Endothelial cell of umbilical vein (primary cell): ENCODE measurements around the gene ANKH. TPM values are rescaled to one million over a fixed set of nuclear protein-coding genes. Genes with fewer than 3 reads are reported as not detected.

Experiments
- BruUV-seq: library from RNA; stranded (reverse); fragments of 400-500 nt; replicated peaks from 2 replicates; lab custom pipeline; 2021; lab: Mats Ljungman, UMichigan
- CTCF ChIA-PET: fragments of 300-600, 350-600 bp; sonication (Branson Sonifier 250); formaldehyde crosslinking; loops from one replicate; lab custom pipeline; 2021; ENCODE audit warnings: antibody characterized with exemption, inconsistent platforms; lab: Charles Lee
- POLR2A ChIA-PET: fragments of 300-600, 350-600 bp; sonication (Branson Sonifier 250); formaldehyde crosslinking; loops from one replicate; lab custom pipeline; 2021; ENCODE audit warnings: antibody characterized with exemption, inconsistent platforms; lab: Charles Lee
- DNase-seq: peaks from one replicate; pipeline ENCODE4 v3.0.0-alpha.2; 2011; ENCODE audit warnings: low read depth, low spot score
- FAIRE-seq: peaks from 2 replicates; lab custom pipeline; 2011; peaks lifted over from hg19 to GRCh38; lab: Jason Lieb, UNC
- H2AFZ ChIP-seq: 2 replicates; pipeline ENCODE4 v1.6.0; 2012; ENCODE audit warnings: low read depth, low read length, control low read depth, inconsistent platforms
- H3K27ac ChIP-seq: 2 replicates; pipeline ENCODE4 v1.5.1; 2011; ENCODE audit warnings: low read depth, mild to moderate bottlenecking, control low read depth, low read length, moderate library complexity; ENCODE audit not compliant: insufficient read depth
- H3K27me3 ChIP-seq, 2 experiments: 2 replicates each; pipeline versions ENCODE4 v1.6.0 to v1.6.1; 2011; ENCODE audit warnings: low read length in 2 of 2, mixed read lengths in 1 of 2; ENCODE audit not compliant: control insufficient read depth in 2 of 2, insufficient read depth in 2 of 2
- H3K36me3 ChIP-seq, 2 experiments: 2 replicates in 1 of 2; 3 replicates in 1 of 2; pipeline ENCODE4 v1.5.1; 2011; ENCODE audit warnings: low read length in 2 of 2, mild to moderate bottlenecking in 1 of 2, moderate library complexity in 1 of 2; ENCODE audit not compliant: control insufficient read depth in 2 of 2, insufficient read depth in 2 of 2; ENCODE audit errors: extremely low read depth in 1 of 2
- H3K4me1 ChIP-seq: 3 replicates; pipeline ENCODE4 v1.5.1; 2011; ENCODE audit warnings: mild to moderate bottlenecking, low read length; ENCODE audit not compliant: control insufficient read depth, insufficient read depth; ENCODE audit errors: extremely low read depth
- H3K4me2 ChIP-seq: 2 replicates; pipeline ENCODE4 v1.6.1; 2011; ENCODE audit warnings: low read length, control low read depth, mixed read lengths; ENCODE audit not compliant: insufficient read depth
- H3K4me3 ChIP-seq, 3 experiments: fragments of 200-600 bp in 1 of 3; sonication (generic), shearing (Covaris generic) in 1 of 3; replicated peaks in 1 of 3; 2 replicates each; pipeline ENCODE4 v1.5.1; 2011 to 2016; ENCODE audit warnings: control low read depth in 3 of 3, low read length in 3 of 3, mild to moderate bottlenecking in 2 of 3, inconsistent platforms in 1 of 3, low read depth in 1 of 3, moderate library complexity in 1 of 3; ENCODE audit not compliant: insufficient read depth in 1 of 3
- H3K79me2 ChIP-seq: 2 replicates; pipeline ENCODE4 v1.6.0; 2012; ENCODE audit warnings: low read length, inconsistent platforms; ENCODE audit not compliant: control insufficient read depth, insufficient read depth
- H3K9ac ChIP-seq: replicated peaks from 2 replicates; pipeline ENCODE3; 2011; ENCODE audit warnings: low read length, control low read depth; ENCODE audit not compliant: insufficient read depth; ENCODE audit errors: extremely low read depth
- H3K9me1 ChIP-seq: replicated peaks from 3 replicates; pipeline ENCODE4 v1.6.0; 2011; ENCODE audit warnings: mild to moderate bottlenecking, low read length; ENCODE audit not compliant: control insufficient read depth, insufficient read depth; ENCODE audit errors: extremely low read depth
- H3K9me3 ChIP-seq: replicated peaks from 2 replicates; pipeline ENCODE4 v1.5.1; 2012; ENCODE audit warnings: low read length, inconsistent platforms; ENCODE audit not compliant: control insufficient read depth, insufficient read depth
- H4K20me1 ChIP-seq: replicated peaks from 2 replicates; pipeline ENCODE3; 2011; ENCODE audit warnings: mild to moderate bottlenecking, low read length; ENCODE audit not compliant: control insufficient read depth, insufficient read depth; ENCODE audit errors: extremely low read depth
- EZH2 ChIP-seq: IDR thresholded peaks from 2 replicates; pipeline ENCODE4 v1.6.1; 2012; ENCODE audit warnings: borderline replicate concordance, low read depth, mild to moderate bottlenecking, moderate library complexity, low read length, inconsistent platforms; ENCODE audit not compliant: severe bottlenecking
- FOS ChIP-seq: IDR thresholded peaks from 2 replicates; pipeline ENCODE4 v1.6.1; 2011; ENCODE audit warnings: mild to moderate bottlenecking, low read length, moderate library complexity, borderline replicate concordance; ENCODE audit not compliant: insufficient read depth
- GATA2 ChIP-seq: IDR thresholded peaks from 2 replicates; pipeline ENCODE4 v1.7.0; 2011; ENCODE audit warnings: low read depth, mild to moderate bottlenecking, moderate library complexity, mixed read lengths, low read length; ENCODE audit not compliant: insufficient read length, insufficient read depth
- JUN ChIP-seq: IDR thresholded peaks from 2 replicates; pipeline ENCODE4 v1.6.1; 2011; ENCODE audit warnings: borderline replicate concordance, low read depth; ENCODE audit not compliant: insufficient read length, insufficient read depth
- MYC ChIP-seq: IDR thresholded peaks from one replicate; pipeline ENCODE4 v1.6.1; 2011; ENCODE audit warnings: mild to moderate bottlenecking, low read depth, low read length
- POLR2A ChIP-seq: IDR thresholded peaks from 2 replicates; pipeline ENCODE4 v1.6.1; 2012; ENCODE audit warnings: low read depth, mild to moderate bottlenecking, control low read depth, low read length
- POLR2AphosphoS5 ChIP-seq: IDR thresholded peaks from 2 replicates; pipeline ENCODE4 v1.6.1; 2012; ENCODE audit warnings: low read depth, mild to moderate bottlenecking, control low read depth, low read length, moderate library complexity; ENCODE audit not compliant: insufficient read depth
- dilution Hi-C: fragments of 300-500 bp; cut with MboI; formaldehyde crosslinking; loops from one replicate; pipeline ENCODE4 v1.15.0; 2019; ENCODE audit warnings: low sequenced_read_pairs; ENCODE audit not compliant: extremely low pct_ligation_motif_present
- intact Hi-C: fragments of 100-400 bp; cut with micrococcal nuclease; formaldehyde crosslinking; loops from one replicate; pipeline ENCODE4 v1.10.0; 2022
- polyA plus RNA-seq, 4 experiments: library from polyadenylated mRNA; depleted of rRNA in 3 of 4; stranded (reverse) in 3 of 4; unstranded in 1 of 4; fragments of >200 nt; gene quantifications; 2 replicates each; pipeline versions ENCODE4 v1.2.1 to v1.2.3, GENCODE V29; 2011 to 2012; ENCODE audit warnings: missing spikeins in 1 of 4
- total RNA-seq: library from RNA; stranded (reverse); gene quantifications from 2 replicates; pipeline ENCODE4 v1.2.3, GENCODE V29; 2021
- TF ChIP-seq, protein P1 (sequence below), 2 donors: IDR thresholded peaks; 1 replicate in 1 of 2; 2 replicates in 1 of 2; pipeline ENCODE4 v1.5.1; 2011; ENCODE audit warnings: low read length in 2 of 2, mild to moderate bottlenecking in 2 of 2, moderate library complexity in 2 of 2, control low read depth in 1 of 2, inconsistent platforms in 1 of 2, low read depth in 1 of 2; ENCODE audit not compliant: insufficient read depth in 1 of 2; ENCODE audit errors: extremely low read depth in 1 of 2
- TF ChIP-seq, protein P2 (sequence below): IDR thresholded peaks from 2 replicates; pipeline ENCODE4 v1.6.1; 2011; ENCODE audit not compliant: insufficient read depth, insufficient read length

Gene ANKH
- total and polyA plus RNA-seq, 2 donors (not counting 3 experiments of a cell fraction or from before 2014, with no cell fraction given): 12.7 to 31.4 TPM

DNA sequence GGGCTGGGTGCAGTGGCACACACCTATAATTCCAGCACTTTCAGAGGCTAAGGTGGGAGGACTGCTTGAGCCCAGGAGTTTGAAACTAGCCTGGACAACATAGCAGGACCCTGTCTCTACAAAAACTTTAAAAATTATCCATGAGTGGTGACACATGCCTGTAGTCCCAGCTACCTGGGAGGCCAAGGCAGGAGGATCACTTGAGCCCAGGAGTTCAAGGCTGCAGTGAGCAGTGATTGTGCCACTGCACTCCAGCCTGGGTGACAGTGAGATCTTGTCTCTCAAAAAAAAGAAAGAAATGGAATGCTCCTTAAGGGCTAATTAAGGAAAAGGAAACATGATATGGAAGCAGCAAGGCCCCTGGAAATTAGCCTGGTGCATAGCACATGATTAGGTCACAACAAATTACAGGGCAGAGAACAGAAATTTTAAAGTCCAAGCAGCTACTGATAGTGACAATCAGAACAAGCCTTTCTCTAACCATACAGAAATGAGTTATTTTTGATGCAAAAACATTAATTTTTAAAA lies 19.5 kb downstream of the ANKH start:
- Histone ChIP-seq H3K79me2 (peaks cover 2% of the 10 kb centered on the region), H3K9ac (no peak overlapping the region), H3K27me3 (no peaks in the 10 kb centered on the region), H3K9me1 (no peaks in the 10 kb centered on the region), H4K20me1 (no peaks in the 10 kb centered on the region), H2AFZ (no peak overlapping the region), H3K4me2 (no peak overlapping the region), H3K9me3 (no peaks in the 10 kb centered on the region), H3K36me3 (no peaks in the 10 kb centered on the region), H3K4me1 (no peaks in the 10 kb centered on the region), H3K27ac (no peak overlapping the region), H3K4me3 (no peak overlapping the region)
- POLR2A ChIA-PET: no interaction called here
- dilution Hi-C loops (no loop called here), intact Hi-C loops (no loop called here)
- no TSS peak for BruUV-seq
- TF ChIP-seq EZH2 (no peak), JUN (no peak), POLR2A (no peak), FOS (no peak), GATA2 (no peak), POLR2AphosphoS5 (no peak), MYC (no peak)
- TF ChIP-seq, protein P1, sequence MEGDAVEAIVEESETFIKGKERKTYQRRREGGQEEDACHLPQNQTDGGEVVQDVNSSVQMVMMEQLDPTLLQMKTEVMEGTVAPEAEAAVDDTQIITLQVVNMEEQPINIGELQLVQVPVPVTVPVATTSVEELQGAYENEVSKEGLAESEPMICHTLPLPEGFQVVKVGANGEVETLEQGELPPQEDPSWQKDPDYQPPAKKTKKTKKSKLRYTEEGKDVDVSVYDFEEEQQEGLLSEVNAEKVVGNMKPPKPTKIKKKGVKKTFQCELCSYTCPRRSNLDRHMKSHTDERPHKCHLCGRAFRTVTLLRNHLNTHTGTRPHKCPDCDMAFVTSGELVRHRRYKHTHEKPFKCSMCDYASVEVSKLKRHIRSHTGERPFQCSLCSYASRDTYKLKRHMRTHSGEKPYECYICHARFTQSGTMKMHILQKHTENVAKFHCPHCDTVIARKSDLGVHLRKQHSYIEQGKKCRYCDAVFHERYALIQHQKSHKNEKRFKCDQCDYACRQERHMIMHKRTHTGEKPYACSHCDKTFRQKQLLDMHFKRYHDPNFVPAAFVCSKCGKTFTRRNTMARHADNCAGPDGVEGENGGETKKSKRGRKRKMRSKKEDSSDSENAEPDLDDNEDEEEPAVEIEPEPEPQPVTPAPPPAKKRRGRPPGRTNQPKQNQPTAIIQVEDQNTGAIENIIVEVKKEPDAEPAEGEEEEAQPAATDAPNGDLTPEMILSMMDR (IDR thresholded peaks at IDR 0.05; ENCODE audit: extremely low read depth in 1 of 2, insufficient read depth in 1 of 2, low read depth in 1 of 2, low read length in 2 of 2): no peak
- TF ChIP-seq, protein P2, sequence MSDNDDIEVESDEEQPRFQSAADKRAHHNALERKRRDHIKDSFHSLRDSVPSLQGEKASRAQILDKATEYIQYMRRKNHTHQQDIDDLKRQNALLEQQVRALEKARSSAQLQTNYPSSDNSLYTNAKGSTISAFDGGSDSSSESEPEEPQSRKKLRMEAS: no peak
- DNase-seq (no peak), FAIRE-seq (no peak)
- CTCF ChIA-PET: interaction anchor here (1.6 kb wide), 1 partner anchor 19 kb away, joined by 4 read pairs; no protein-coding TSS in a partner anchor
